ENCODE results near the gene RNASEH2A. TPM values are rescaled to one million over a fixed set of nuclear protein-coding genes. Genes with fewer than 3 reads are reported as not detected.

The RNASEH2A gene
- polyA plus RNA-seq, 2 of the 4 experiments (the other 2 are of a cell fraction), result 37.2 to 45.5 TPM

DNA sequence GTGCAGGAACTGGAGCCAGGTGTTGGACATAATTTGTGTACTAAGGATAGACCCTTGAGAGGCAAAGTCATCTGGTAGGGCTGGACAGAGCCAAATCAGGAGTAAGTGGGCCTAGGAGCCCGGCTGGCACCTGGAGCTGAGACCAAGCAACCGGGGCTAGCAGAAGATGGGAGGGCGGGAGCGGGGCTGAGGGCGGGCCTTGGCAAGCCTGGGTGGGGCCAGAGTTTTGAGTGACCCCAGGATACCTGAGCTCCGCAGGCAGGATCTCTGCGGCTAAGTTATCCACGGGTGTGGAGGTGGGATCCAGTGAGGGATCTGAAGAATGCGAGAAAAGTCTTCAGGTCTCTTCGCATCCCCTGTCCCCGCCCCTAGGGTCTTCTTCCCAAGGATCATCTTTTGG is 39.2 kb upstream of the RNASEH2A start:
- Histone ChIP-seq H3K4me3 (no peak overlapping the region), H3K4me1 (no peaks in the 10 kb centered on the region), H3K4me2 (no peak overlapping the region), H3K9me3 (no peaks in the 10 kb centered on the region), H3K27ac (no peak overlapping the region)
- ChIA-PET CTCF (interaction anchor here (1.5 to 38.2 kb wide), 7 partner anchors 2 to 117 kb away, joined by 5 to 901 read pairs (median 79); partner anchors contain the start of genes BEST2, GET3, HOOK2 and JUNB), POLR2A (interaction anchor here (0.6 kb wide), 1 partner anchor 52 kb away, joined by 11 read pairs; no protein-coding TSS in a partner anchor)
- FAIRE-seq (no peak), ATAC-seq (no peak), DNase-seq (ENCODE audit: low read depth in 1 of 2, low spot score in 1 of 2) (no peak)
- no peak for TF ChIP-seq SMC3 (IDR thresholded peaks at IDR 0.05)
- no peak for TF ChIP-seq FOXS1 (CRISPR knock-in tag; IDR thresholded peaks at IDR 0.05)
- TF ChIP-seq MAZ (IDR thresholded peaks at IDR 0.05; ENCODE audit: borderline replicate concordance, low read depth, low read length), result no peak
- TF ChIP-seq, protein P1, sequence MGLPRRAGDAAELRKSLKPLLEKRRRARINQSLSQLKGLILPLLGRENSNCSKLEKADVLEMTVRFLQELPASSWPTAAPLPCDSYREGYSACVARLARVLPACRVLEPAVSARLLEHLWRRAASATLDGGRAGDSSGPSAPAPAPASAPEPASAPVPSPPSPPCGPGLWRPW (IDR thresholded peaks at IDR 0.05), result no peak
- TF ChIP-seq HOXA7 (CRISPR knock-in tag; IDR thresholded peaks at IDR 0.05), result no peak
- 90% methylated on average over 11 of the region's 11 CpGs for WGBS (ENCODE audit: missing lambda C conversion rate)

DNA sequence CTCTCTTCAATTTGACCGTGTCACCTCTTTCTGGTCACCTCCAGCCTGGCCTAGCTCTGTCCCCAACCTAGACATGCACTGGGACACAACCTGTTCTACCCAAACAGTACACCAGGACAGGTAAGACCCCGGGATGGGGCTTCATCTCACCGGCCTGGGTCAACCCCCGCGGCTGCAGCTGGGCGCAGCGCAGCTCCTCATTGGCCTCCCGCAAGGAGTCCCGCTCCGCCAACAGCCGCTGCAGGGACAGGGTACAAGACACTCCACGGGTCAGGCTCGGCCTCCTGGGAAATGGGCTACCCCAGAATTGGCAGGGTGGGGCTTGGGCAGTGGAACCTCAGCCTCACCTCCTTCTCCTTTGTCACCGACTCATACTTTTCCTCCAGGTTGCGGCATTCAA is 38.7 kb upstream of the RNASEH2A start:
- WGBS (ENCODE audit: missing lambda C conversion rate), result 83% methylated on average over 5 of the region's 15 CpGs
- H3K27ac ChIP-seq, result no peak overlapping the region
- no peak for DNase-seq (ENCODE audit: low read depth in 1 of 2, low spot score in 1 of 2)
- H3K4me2 ChIP-seq, result no peak overlapping the region
- no peak overlapping the region for H3K4me3 ChIP-seq
- ATAC-seq, result no peak
- no peak for TF ChIP-seq HOXA7 (CRISPR knock-in tag; IDR thresholded peaks at IDR 0.05)
- TF ChIP-seq, protein P2, sequence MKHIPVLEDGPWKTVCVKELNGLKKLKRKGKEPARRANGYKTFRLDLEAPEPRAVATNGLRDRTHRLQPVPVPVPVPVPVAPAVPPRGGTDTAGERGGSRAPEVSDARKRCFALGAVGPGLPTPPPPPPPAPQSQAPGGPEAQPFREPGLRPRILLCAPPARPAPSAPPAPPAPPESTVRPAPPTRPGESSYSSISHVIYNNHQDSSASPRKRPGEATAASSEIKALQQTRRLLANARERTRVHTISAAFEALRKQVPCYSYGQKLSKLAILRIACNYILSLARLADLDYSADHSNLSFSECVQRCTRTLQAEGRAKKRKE (CRISPR knock-in tag; IDR thresholded peaks at IDR 0.05; ENCODE audit: low read depth), result no peak
- TF ChIP-seq, protein P3, sequence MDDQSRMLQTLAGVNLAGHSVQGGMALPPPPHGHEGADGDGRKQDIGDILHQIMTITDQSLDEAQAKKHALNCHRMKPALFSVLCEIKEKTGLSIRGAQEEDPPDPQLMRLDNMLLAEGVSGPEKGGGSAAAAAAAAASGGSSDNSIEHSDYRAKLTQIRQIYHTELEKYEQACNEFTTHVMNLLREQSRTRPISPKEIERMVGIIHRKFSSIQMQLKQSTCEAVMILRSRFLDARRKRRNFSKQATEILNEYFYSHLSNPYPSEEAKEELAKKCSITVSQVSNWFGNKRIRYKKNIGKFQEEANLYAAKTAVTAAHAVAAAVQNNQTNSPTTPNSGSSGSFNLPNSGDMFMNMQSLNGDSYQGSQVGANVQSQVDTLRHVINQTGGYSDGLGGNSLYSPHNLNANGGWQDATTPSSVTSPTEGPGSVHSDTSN (IDR thresholded peaks at IDR 0.05), result no peak
- TF ChIP-seq, protein P4, sequence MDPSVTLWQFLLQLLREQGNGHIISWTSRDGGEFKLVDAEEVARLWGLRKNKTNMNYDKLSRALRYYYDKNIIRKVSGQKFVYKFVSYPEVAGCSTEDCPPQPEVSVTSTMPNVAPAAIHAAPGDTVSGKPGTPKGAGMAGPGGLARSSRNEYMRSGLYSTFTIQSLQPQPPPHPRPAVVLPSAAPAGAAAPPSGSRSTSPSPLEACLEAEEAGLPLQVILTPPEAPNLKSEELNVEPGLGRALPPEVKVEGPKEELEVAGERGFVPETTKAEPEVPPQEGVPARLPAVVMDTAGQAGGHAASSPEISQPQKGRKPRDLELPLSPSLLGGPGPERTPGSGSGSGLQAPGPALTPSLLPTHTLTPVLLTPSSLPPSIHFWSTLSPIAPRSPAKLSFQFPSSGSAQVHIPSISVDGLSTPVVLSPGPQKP (IDR thresholded peaks at IDR 0.05; ENCODE audit: low read depth, low read length), result no peak
- TF ChIP-seq RAD21 (conservative IDR thresholded peaks at IDR 0.05 in 1 of 2, IDR thresholded peaks at IDR 0.05 in 1 of 2), result no peak
- no peak for TF ChIP-seq FOSL2 (IDR thresholded peaks at IDR 0.05)
- TF ChIP-seq FOSL2 (CRISPR knock-in tag; IDR thresholded peaks at IDR 0.05), result no peak
- no peak for FAIRE-seq
- ChIA-PET CTCF (interaction anchor here (3.2 to 38.2 kb wide), 6 partner anchors 1 to 117 kb away, joined by 17 to 901 read pairs (median 402); partner anchors contain the start of genes BEST2, GET3, HOOK2 and JUNB), POLR2A (interaction anchor here (0.6 kb wide), 1 partner anchor 52 kb away, joined by 11 read pairs; no protein-coding TSS in a partner anchor)
- no peaks in the 10 kb centered on the region for H3K9me3 ChIP-seq
- no peaks in the 10 kb centered on the region for H3K4me1 ChIP-seq

DNA sequence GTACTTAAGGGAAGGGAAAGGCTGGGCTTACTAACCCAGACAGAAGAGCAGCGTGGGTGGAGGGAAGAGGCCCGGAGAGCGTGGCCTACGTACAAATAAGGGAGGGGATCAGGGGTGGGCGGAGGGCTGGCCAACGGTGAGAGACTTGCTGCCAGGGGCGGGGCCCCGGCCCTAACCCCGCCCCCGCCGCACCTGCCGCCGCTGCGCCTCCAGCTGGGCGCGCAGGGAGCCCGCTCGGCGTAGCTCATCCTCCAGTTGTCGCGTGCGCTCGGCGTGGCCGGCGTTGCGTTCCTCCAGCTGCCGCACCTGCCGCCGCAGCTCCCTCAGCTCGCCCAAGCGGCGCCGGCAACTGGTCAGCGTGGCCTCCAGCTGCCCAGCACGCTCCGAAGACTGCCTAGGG is 36.7 kb upstream of the RNASEH2A start:
- H3K4me1 ChIP-seq, result peaks cover 8% of the 10 kb centered on the region; the same call in 2 of the 3 replicates
- no peak overlapping the region for H3K4me2 ChIP-seq
- ATAC-seq, result no peak
- no peak overlapping the region for H3K4me3 ChIP-seq
- CTCF ChIA-PET, result interaction anchor here (8.5 to 29.7 kb wide), 3 partner anchors 21 to 77 kb away, joined by 79 to 901 read pairs (median 725); partner anchors contain the start of genes BEST2, GET3, JUNB and PRDX2
- POLR2A ChIA-PET, result no interaction called here
- H3K27ac ChIP-seq, result no peak overlapping the region
- no peak for FAIRE-seq
- WGBS (ENCODE audit: missing lambda C conversion rate), result 84% methylated on average over 11 of the region's 37 CpGs
- no peak for DNase-seq (ENCODE audit: low read depth in 1 of 2, low spot score in 1 of 2)
- TF ChIP-seq, protein P3 (IDR thresholded peaks at IDR 0.05), result no peak
- TF ChIP-seq FOSL2 (IDR thresholded peaks at IDR 0.05), result no peak
- TF ChIP-seq FOSL2 (CRISPR knock-in tag; IDR thresholded peaks at IDR 0.05), result no peak
- no peak for TF ChIP-seq FOSB (CRISPR knock-in tag; IDR thresholded peaks at IDR 0.05)
- TF ChIP-seq CBX8 (IDR thresholded peaks at IDR 0.05), result no peak
- TF ChIP-seq ZC3H11A (IDR thresholded peaks at IDR 0.05), result no peak
- TF ChIP-seq TP53 (CRISPR knock-in tag; IDR thresholded peaks at IDR 0.05), result no peak
- no peak for TF ChIP-seq POLR2A (IDR thresholded peaks at IDR 0.05; ENCODE audit: low read length)
- TF ChIP-seq, protein P5, sequence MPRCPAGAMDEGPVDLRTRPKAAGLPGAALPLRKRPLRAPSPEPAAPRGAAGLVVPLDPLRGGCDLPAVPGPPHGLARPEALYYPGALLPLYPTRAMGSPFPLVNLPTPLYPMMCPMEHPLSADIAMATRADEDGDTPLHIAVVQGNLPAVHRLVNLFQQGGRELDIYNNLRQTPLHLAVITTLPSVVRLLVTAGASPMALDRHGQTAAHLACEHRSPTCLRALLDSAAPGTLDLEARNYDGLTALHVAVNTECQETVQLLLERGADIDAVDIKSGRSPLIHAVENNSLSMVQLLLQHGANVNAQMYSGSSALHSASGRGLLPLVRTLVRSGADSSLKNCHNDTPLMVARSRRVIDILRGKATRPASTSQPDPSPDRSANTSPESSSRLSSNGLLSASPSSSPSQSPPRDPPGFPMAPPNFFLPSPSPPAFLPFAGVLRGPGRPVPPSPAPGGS (IDR thresholded peaks at IDR 0.05), result no peak
- TF ChIP-seq, protein P6, sequence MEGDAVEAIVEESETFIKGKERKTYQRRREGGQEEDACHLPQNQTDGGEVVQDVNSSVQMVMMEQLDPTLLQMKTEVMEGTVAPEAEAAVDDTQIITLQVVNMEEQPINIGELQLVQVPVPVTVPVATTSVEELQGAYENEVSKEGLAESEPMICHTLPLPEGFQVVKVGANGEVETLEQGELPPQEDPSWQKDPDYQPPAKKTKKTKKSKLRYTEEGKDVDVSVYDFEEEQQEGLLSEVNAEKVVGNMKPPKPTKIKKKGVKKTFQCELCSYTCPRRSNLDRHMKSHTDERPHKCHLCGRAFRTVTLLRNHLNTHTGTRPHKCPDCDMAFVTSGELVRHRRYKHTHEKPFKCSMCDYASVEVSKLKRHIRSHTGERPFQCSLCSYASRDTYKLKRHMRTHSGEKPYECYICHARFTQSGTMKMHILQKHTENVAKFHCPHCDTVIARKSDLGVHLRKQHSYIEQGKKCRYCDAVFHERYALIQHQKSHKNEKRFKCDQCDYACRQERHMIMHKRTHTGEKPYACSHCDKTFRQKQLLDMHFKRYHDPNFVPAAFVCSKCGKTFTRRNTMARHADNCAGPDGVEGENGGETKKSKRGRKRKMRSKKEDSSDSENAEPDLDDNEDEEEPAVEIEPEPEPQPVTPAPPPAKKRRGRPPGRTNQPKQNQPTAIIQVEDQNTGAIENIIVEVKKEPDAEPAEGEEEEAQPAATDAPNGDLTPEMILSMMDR (IDR thresholded peaks at IDR 0.05), result no peak
- TF ChIP-seq, protein P4 (IDR thresholded peaks at IDR 0.05; ENCODE audit: low read depth, low read length), result no peak
- no peak for TF ChIP-seq JUN (IDR thresholded peaks at IDR 0.05)
- no peaks in the 10 kb centered on the region for H3K9me3 ChIP-seq
